ENCODE results near the gene CFAP299. TPM values are rescaled to one million over a fixed set of nuclear protein-coding genes. Genes with fewer than 3 reads are reported as not detected.

Gene CFAP299
- total RNA-seq, 1 experiment from 2014 or later, result not detected

GRCh38 chr4:80409809-80410208 lies 74.3 kb downstream of the CFAP299 start:
- Histone ChIP-seq H3K27ac (ENCODE audit: low read depth, low read length, poor library complexity, severe bottlenecking) (no peak overlapping the region), H3K36me3 (ENCODE audit: insufficient read depth, low read length, poor library complexity, severe bottlenecking) (no peaks in the 10 kb centered on the region), H3K4me3 (ENCODE audit: low read depth, low read length, poor library complexity, severe bottlenecking) (no peak overlapping the region), H3K9me3 (ENCODE audit: low read depth, low read length, poor library complexity, severe bottlenecking) (no peaks in the 10 kb centered on the region), H3K4me1 (ENCODE audit: insufficient read depth, low read length, poor library complexity, severe bottlenecking) (no peaks in the 10 kb centered on the region), H3K27me3 (replicated peaks; ENCODE audit: insufficient read depth, low read depth, low read length, poor library complexity) (no peaks in the 10 kb centered on the region)
- POLR2A ChIA-PET (ENCODE audit: low non-redundant PET), result no interaction called here
- no peak for TF ChIP-seq CTCF (conservative IDR thresholded peaks at IDR 0.05; ENCODE audit: low read depth, low read length)
- TF ChIP-seq EZH2 (IDR thresholded peaks at IDR 0.05; ENCODE audit: borderline replicate concordance, low read depth, low read length, poor library complexity, severe bottlenecking), result no peak
- intact Hi-C loops (cut with micrococcal nuclease; ENCODE audit: unreplicated experiment), result no loop called here
- CTCF ChIA-PET, result no interaction called here
- no peak for DNase-seq (ENCODE audit: low spot score)
- no TSS peak for BruUV-seq (replicated peaks)

- intact Hi-C loops (cut with micrococcal nuclease; ENCODE audit: unreplicated experiment), result no loop called here
- TF ChIP-seq EZH2 (IDR thresholded peaks at IDR 0.05; ENCODE audit: borderline replicate concordance, low read depth, low read length, poor library complexity, severe bottlenecking), result no peak
- no peak for TF ChIP-seq CTCF (conservative IDR thresholded peaks at IDR 0.05; ENCODE audit: low read depth, low read length)
- no TSS peak for BruUV-seq (replicated peaks)
- H3K27me3 ChIP-seq (replicated peaks; ENCODE audit: insufficient read depth, low read depth, low read length, poor library complexity), result no peaks in the 10 kb centered on the region
- no peaks in the 10 kb centered on the region for H3K36me3 ChIP-seq (ENCODE audit: insufficient read depth, low read length, poor library complexity, severe bottlenecking)
- no peak for DNase-seq (ENCODE audit: low spot score)
- ChIA-PET CTCF (no interaction called here), POLR2A (ENCODE audit: low non-redundant PET) (no interaction called here)
- no peaks in the 10 kb centered on the region for H3K4me1 ChIP-seq (ENCODE audit: insufficient read depth, low read length, poor library complexity, severe bottlenecking)
- no peaks in the 10 kb centered on the region for H3K9me3 ChIP-seq (ENCODE audit: low read depth, low read length, poor library complexity, severe bottlenecking)
- H3K27ac ChIP-seq (ENCODE audit: low read depth, low read length, poor library complexity, severe bottlenecking), result no peak overlapping the region
- H3K4me3 ChIP-seq (ENCODE audit: low read depth, low read length, poor library complexity, severe bottlenecking), result no peak overlapping the region
Measured at GRCh38 chr4:80412322-80412721, 76.8 kb downstream of the CFAP299 start.

GRCh38 chr4:80413086-80413485 lies 77.6 kb downstream of the CFAP299 start:
- no peak overlapping the region for H3K27ac ChIP-seq (ENCODE audit: low read depth, low read length, poor library complexity, severe bottlenecking)
- H3K4me1 ChIP-seq (ENCODE audit: insufficient read depth, low read length, poor library complexity, severe bottlenecking), result no peaks in the 10 kb centered on the region
- no TSS peak for BruUV-seq (replicated peaks)
- H3K36me3 ChIP-seq (ENCODE audit: insufficient read depth, low read length, poor library complexity, severe bottlenecking), result no peaks in the 10 kb centered on the region
- no peaks in the 10 kb centered on the region for H3K27me3 ChIP-seq (replicated peaks; ENCODE audit: insufficient read depth, low read depth, low read length, poor library complexity)
- TF ChIP-seq CTCF (conservative IDR thresholded peaks at IDR 0.05; ENCODE audit: low read depth, low read length) (no peak), EZH2 (IDR thresholded peaks at IDR 0.05; ENCODE audit: borderline replicate concordance, low read depth, low read length, poor library complexity, severe bottlenecking) (no peak)
- no peak overlapping the region for H3K4me3 ChIP-seq (ENCODE audit: low read depth, low read length, poor library complexity, severe bottlenecking)
- ChIA-PET POLR2A (ENCODE audit: low non-redundant PET) (no interaction called here), CTCF (no interaction called here)
- no peak for DNase-seq (ENCODE audit: low spot score)
- intact Hi-C loops (cut with micrococcal nuclease; ENCODE audit: unreplicated experiment), result no loop called here
- no peaks in the 10 kb centered on the region for H3K9me3 ChIP-seq (ENCODE audit: low read depth, low read length, poor library complexity, severe bottlenecking)
